ENCODE results near the gene THBS2. TPM values are rescaled to one million over a fixed set of nuclear protein-coding genes. Genes with fewer than 3 reads are reported as not detected.

Gene THBS2
- total and polyA plus RNA-seq, 2 of the 8 experiments (the other 6 are each of a cell fraction or from before 2014, with no cell fraction given): 11.0 to 22.5 TPM

DNA sequence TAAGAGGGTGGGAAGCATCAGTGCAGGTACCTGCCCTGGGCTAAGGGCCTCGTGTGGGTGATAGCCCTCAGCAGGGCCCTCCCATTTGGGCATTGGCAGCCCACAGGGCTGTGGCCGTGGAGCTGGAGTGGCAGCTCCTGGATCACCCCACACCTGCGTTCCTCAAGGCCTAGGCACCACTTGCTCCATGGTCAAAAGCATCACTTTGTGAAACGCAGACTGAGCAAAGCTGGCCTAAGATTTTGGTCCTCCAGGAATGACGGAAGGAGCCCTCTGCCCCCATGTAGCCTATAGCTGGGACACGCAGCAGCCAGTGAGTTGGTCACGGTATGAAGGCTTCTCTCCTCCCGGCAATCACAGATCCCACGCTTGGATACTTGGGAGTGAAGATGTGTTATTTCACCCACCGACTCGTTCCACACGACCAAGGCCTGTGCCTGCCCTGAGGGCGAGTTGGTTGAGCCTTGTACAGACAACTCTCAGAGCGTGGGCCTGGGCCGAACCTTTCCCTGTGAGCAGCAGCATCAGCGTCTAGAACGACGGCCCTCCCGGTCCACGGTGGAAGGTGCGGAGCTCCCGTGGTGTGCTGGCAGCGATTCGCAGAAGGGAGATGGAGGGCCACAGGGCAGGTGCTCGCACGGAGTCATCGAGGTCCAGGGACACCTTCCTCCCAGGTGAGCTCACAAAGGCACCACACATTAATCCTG is 39.7 kb downstream of the THBS2 start (continued):
- TF ChIP-seq CHD1 (IDR thresholded peaks at IDR 0.05; ENCODE audit: low read depth, low read length) (no peak), SIRT6 (IDR thresholded peaks at IDR 0.05; ENCODE audit: low read length) (no peak)
- TF ChIP-seq, protein P1, sequence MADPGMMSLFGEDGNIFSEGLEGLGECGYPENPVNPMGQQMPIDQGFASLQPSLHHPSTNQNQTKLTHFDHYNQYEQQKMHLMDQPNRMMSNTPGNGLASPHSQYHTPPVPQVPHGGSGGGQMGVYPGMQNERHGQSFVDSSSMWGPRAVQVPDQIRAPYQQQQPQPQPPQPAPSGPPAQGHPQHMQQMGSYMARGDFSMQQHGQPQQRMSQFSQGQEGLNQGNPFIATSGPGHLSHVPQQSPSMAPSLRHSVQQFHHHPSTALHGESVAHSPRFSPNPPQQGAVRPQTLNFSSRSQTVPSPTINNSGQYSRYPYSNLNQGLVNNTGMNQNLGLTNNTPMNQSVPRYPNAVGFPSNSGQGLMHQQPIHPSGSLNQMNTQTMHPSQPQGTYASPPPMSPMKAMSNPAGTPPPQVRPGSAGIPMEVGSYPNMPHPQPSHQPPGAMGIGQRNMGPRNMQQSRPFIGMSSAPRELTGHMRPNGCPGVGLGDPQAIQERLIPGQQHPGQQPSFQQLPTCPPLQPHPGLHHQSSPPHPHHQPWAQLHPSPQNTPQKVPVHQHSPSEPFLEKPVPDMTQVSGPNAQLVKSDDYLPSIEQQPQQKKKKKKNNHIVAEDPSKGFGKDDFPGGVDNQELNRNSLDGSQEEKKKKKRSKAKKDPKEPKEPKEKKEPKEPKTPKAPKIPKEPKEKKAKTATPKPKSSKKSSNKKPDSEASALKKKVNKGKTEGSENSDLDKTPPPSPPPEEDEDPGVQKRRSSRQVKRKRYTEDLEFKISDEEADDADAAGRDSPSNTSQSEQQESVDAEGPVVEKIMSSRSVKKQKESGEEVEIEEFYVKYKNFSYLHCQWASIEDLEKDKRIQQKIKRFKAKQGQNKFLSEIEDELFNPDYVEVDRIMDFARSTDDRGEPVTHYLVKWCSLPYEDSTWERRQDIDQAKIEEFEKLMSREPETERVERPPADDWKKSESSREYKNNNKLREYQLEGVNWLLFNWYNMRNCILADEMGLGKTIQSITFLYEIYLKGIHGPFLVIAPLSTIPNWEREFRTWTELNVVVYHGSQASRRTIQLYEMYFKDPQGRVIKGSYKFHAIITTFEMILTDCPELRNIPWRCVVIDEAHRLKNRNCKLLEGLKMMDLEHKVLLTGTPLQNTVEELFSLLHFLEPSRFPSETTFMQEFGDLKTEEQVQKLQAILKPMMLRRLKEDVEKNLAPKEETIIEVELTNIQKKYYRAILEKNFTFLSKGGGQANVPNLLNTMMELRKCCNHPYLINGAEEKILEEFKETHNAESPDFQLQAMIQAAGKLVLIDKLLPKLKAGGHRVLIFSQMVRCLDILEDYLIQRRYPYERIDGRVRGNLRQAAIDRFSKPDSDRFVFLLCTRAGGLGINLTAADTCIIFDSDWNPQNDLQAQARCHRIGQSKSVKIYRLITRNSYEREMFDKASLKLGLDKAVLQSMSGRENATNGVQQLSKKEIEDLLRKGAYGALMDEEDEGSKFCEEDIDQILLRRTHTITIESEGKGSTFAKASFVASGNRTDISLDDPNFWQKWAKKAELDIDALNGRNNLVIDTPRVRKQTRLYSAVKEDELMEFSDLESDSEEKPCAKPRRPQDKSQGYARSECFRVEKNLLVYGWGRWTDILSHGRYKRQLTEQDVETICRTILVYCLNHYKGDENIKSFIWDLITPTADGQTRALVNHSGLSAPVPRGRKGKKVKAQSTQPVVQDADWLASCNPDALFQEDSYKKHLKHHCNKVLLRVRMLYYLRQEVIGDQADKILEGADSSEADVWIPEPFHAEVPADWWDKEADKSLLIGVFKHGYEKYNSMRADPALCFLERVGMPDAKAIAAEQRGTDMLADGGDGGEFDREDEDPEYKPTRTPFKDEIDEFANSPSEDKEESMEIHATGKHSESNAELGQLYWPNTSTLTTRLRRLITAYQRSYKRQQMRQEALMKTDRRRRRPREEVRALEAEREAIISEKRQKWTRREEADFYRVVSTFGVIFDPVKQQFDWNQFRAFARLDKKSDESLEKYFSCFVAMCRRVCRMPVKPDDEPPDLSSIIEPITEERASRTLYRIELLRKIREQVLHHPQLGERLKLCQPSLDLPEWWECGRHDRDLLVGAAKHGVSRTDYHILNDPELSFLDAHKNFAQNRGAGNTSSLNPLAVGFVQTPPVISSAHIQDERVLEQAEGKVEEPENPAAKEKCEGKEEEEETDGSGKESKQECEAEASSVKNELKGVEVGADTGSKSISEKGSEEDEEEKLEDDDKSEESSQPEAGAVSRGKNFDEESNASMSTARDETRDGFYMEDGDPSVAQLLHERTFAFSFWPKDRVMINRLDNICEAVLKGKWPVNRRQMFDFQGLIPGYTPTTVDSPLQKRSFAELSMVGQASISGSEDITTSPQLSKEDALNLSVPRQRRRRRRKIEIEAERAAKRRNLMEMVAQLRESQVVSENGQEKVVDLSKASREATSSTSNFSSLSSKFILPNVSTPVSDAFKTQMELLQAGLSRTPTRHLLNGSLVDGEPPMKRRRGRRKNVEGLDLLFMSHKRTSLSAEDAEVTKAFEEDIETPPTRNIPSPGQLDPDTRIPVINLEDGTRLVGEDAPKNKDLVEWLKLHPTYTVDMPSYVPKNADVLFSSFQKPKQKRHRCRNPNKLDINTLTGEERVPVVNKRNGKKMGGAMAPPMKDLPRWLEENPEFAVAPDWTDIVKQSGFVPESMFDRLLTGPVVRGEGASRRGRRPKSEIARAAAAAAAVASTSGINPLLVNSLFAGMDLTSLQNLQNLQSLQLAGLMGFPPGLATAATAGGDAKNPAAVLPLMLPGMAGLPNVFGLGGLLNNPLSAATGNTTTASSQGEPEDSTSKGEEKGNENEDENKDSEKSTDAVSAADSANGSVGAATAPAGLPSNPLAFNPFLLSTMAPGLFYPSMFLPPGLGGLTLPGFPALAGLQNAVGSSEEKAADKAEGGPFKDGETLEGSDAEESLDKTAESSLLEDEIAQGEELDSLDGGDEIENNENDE (IDR thresholded peaks at IDR 0.05; ENCODE audit: insufficient replicate concordance, low read length): no peak

Data from H1 (cell line).